Stimulated activated CD4-positive, alpha-beta T cell treated with anti-CD3 and anti-CD28 coated beads, Interleukin-4, amount 100 ng/mL, for 48 hours (primary cell): ENCODE data around the gene CABP4.
A peak's percentile ranks its signal among the peaks of the same experiment; 100 is the strongest.
"Not testable (repeated sequence)": the region's sequence is repeated elsewhere in the genome, so short reads cannot be mapped to it uniquely, and the experiment has no call there.

ENCODE experiments used
- DNase-seq, 2 donors: peaks; one replicate each; pipeline ENCODE4 v3.0.0-alpha.2; 2020; ENCODE audit warnings: low read depth in 2 of 2

Gene CABP4

GRCh38 chr11:67453816-67454732 is 1.1 kb upstream of the CABP4 start:
- no peak for DNase-seq

DNA sequence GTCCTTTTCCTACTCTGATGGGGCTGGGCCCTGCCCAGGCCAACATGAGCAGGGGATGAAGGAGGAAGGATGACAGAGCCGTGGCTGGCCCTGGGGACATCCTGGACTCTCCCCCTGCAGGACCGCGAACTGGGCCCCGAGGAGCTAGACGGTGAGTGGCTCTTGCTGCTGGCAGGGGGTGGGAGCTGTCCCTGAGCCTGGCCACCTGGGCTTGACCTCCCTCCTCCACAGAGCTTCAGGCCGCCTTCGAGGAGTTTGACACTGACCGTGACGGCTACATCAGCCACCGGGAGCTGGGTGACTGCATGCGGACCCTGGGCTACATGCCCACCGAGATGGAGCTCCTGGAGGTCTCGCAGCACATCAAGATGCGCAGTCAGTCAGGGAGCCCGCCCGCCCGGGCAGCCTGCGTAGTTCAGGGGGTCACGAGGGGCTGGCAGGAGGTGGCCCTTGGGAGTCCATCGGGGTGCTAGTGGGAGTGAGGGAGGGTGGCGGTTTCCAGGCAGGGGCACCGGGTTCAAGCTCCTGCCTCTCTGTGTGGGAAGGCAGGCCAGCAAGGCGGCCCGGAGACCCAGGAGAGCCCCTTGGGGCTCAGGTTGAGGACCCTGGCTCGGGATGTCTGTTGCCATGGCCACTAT is 1.0 kb downstream of the CABP4 start:
- no peak for DNase-seq

- DNase-seq: no peak
These were observed 2.3 kb downstream of the CABP4 start for GRCh38 chr11:67457453-67457852.

DNA sequence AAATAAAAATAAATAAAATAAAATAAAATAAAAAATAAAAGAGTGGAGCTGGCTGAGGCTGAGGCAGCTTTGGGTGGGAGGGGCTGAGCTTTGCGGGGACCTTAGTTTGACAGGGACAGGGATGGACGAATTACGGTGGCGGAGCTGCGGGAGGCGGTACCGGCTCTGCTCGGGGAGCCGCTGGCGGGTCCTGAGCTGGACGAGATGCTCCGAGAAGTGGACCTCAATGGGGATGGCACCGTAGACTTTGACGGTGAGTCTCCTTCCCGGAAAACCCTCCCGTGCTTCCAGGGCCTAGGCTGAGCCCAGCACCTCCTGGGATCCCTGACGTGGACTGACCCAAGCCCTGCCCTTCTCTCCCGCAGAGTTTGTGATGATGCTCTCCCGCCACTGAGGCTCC is 3.1 kb downstream of the CABP4 start:
- DNase-seq: no peak

DNA sequence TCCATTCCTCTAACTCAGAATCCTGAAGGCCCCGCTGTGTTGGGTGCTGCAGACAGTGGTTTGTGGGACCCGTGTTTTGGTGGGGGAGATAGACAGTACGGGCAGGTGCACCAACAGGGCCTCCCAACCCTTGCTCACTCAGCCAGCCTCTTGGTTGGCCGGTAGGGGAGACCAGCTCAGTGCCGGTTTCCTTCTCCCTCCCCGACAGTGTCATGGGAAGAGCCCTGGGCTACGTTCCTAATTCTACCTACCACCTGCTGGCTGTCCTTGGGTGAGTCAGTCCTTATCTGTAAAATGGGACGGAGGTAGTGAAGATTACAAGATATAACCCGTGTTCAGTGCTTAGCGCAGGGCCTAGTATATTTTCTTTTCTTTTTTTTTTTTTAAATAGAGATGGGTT is 8.0 kb downstream of the CABP4 start:
- DNase-seq: no peak

- DNase-seq: no peak
These were observed 8.7 kb downstream of the CABP4 start for GRCh38 chr11:67463680-67464410.

GRCh38 chr11:67464411-67465188 is 9.4 kb downstream of the CABP4 start:
- DNase-seq: peak; percentile 88 to 92

DNA sequence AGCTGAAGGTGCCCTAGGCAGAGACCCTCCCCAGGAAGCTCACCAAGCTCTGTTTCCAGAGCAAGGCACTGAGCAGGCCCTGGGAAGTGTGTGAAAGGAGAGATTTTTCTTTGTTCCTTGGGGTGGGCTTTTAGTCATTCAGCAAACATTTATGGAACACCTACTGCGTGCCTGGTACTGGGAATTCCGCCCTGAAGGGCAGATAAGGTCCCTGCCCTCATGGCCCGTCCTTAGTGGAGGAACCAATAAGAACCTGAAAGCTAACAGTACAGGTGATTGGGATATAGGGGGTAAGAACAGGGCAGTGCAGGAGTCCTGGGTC is 10.0 kb downstream of the CABP4 start:
- DNase-seq: no peak

DNA sequence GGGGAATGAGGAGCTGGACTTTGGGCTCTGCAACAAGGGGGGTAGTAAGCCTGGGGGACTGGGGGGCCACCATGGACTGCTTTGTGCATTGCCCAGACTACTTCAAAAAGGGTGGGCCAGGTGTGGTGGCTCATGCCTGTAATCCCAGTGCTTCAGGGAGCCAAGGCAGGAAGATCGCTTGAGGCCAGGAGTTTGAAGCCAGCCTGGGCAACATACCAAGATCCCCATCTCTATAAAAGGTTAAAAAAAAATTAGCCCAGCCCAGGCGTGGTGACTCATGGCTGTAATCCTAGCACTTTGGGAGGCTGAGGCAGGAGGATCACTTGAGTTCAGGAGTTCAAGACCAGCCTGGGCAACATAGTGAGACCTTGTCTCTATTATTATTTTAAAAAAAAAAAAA is 10.4 kb downstream of the CABP4 start:
- not testable (repeated sequence) for DNase-seq

DNA sequence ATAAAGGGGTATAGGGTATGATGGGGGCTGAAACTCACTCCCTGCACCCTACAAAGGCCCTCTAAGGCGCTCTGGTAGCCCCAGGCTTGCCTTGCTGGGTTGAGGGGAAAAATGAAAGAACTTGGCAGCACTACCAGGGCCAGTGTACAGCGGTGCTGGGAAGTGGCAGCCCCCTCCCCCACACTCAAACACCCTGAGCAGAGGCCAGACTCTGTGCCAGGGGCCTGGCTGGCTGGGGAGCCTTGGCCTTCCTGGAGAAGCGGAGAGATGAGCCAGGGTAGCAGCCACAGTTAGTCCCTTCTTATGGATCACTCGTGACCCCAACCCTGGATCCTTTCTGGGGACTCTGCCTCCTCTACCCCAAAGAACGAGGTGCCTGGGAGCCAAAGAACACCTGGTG is 11.2 kb downstream of the CABP4 start:
- no peak for DNase-seq

GRCh38 chr11:67466962-67467771 is 12.0 kb downstream of the CABP4 start:
- no peak for DNase-seq

DNA sequence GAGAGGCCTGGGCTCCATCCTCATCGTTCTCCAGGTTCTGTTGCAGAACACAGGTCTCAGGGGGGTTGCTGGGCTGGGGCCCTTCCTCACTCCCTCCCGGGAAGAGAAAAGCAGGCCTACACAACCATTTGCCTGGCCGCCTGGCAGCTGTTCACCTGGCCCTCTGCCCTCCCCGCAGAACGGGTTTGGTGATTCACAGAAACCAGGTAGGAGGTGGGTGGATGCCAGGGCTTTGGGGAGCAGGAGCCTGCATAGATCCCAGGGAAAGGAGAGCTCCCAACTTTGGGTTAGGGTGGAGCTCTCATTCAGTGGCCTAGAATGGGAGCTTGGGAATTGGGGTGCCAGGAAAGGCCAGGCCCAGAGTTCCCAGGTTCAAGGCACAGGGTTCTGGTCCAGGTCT is 12.9 kb downstream of the CABP4 start:
- DNase-seq: no peak

DNA sequence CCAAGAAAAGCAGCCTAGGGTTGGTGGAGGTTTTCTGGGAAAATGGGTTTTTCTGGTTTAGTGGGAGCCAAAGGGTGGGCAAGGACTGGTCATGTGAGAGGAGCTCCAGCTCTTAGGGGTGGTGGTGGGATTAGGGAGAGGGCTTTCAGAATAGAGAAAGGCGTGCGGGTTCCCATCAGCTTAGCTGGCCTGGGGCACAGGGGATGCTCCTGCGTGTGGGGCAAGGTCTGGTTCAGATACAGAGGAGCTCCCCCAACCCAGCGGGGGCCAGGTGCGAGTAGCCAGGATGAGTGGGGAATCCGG is 13.3 kb downstream of the CABP4 start:
- DNase-seq: peak in 1 of 2 donors; percentile 27

DNA sequence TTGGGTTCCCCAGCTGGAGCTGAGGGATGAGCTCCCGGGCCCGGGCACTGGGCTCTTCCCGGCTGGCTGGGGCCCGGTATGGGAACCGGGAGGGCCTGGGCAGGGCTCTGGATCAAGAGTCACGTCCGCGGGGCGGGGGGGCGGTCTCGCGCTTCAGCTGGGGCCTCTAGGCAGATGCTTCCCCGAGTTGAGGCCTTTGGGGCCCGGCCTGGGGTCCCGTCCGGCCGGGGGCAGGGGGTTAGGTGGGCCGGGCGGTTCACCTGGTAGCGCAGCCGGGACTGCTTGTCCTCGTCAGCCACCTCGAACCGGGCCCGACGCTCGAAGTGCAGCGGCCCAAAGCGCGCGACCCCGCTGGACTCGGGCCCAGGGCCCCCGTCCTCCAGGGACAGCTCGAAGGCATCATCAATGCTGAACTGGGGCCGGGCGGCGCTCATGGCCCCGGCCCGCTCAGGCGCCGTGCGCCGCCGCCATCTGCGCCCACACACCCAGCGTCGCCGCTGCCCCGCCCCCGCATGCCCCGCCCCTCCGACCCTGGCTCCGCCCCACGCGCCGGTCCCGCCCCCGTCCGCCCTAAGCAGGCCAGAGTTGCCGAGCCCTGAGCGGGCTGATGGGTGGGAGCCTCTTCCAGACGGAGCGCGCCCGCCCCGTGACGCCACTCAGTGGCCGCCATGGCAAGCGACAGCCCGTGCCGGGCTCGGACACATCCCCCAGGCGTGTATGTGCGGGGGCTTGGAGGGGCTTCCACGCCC is 13.8 kb downstream of the CABP4 start, which contains the start of gene TMEM134:
Gene TMEM134, minus strand, starts transcription at position 493 of the 749 bp plus-strand sequence. Its CDS starts 59 bp downstream, at position 434.
- peak; percentile 89 to 95 for DNase-seq

DNA sequence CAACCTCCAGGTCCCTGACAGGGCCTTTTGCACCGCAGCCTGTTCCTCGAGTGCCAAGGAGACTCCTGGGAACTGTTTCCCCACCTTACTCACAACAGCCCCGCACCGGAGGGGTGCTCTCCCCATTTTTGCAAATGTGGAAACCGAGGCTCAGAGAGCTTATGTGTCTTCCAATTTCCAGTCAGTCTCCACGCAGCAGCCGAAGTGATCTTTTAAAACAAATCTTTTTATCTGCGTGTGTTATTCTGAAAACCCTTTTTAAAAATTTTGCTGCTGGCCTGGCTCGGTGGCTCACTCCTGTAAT is 14.3 kb downstream of the CABP4 start:
- no peak for DNase-seq

DNA sequence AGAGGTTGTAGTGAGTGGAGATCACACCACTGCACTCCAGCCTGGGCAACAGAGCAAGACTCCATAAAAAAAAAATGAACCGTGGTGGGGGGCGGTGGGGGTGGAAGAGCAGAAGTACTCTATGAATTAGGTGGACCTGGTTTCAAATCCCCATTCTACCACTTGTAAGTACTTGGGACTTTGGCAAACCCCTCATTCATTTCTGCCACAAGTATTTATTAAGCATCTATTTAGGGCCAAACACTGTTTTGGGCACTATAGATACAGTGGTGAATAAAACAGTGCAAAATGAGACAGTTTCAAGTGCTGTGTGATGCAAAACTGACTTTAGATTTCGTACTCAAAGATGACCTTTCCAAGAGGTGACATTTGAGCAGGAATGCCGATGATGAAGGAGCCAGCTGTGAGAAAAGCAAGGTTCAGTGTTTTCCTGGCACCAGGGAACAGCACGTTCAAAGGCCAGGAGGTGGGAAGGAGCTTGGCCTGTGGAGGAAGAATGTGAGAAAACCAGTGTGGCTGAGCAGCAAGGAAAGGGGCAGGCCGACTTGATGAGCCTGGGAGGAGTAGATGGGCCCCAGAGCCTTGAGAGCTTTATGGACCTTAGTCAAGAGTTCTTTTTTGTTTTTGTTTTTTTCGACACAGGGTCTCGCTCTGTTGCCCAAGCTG is 15.3 kb downstream of the CABP4 start:
- DNase-seq: no peak

- no peak for DNase-seq
These were observed 17.7 kb downstream of the CABP4 start for GRCh38 chr11:67472882-67473281.

GRCh38 chr11:67476692-67477091 is 21.5 kb downstream of the CABP4 start:
- DNase-seq: not testable (repeated sequence)

DNA sequence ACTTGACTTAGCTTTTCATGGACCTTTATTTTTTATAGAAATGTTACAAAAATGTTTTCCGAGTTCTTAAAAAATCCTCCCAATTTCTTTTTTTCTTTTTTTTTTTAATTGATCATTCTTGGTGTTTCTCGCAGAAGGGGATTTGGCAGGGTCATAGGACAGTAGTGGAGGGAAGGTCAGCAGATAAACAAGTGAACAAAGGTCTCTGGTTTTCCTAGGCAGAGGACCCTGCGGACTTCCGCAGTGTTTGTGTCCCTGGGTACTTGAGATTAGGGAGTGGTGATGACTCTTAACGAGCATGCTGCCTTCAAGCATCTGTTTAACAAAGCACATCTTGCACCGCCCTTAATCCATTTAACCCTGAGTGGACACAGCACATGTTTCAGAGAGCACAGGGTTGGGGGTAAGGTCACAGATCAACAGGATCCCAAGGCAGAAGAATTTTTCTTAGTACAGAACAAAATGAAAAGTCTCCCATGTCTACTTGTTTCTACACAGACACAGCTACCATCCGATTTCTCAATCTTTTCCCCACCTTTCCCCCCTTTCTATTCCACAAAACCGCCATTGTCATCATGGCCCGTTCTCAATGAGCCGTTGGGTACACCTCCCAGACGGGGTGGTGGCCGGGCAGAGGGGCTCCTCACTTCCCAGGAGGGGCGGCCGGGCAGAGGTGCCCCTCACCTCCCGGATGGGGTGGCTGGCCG is 22.3 kb downstream of the CABP4 start:
- DNase-seq: not testable (repeated sequence)
